Small intestine (tissue), 7 donors: ENCODE measurements around the gene SMCO1. TPM values are rescaled to one million over a fixed set of nuclear protein-coding genes. Genes with fewer than 3 reads are reported as not detected.
"Not testable (repeated sequence)": the region's sequence is repeated elsewhere in the genome, so short reads cannot be mapped to it uniquely, and the experiment has no call there.

ENCODE experiments used
- DNase-seq, 2 donors: peaks; one replicate each; pipeline versions ENCODE4 v3.0.0 to v3.0.0-alpha.2; 2013
- FAIRE-seq: peaks from 2 replicates; lab custom pipeline; 2012; peaks lifted over from hg19 to GRCh38; lab: Jason Lieb, UNC
- H3K27ac ChIP-seq, 3 donors: one replicate each; pipeline ENCODE4 v1.5.1; 2013; ENCODE audit warnings: low read length in 2 of 3, mild to moderate bottlenecking in 2 of 3, control low read depth in 1 of 3, inconsistent platforms in 1 of 3, low read depth in 1 of 3, moderate library complexity in 1 of 3
- H3K27me3 ChIP-seq, 3 donors: one replicate each; pipeline ENCODE4 v1.6.1; 2013; ENCODE audit warnings: low read length in 3 of 3, inconsistent platforms in 1 of 3; ENCODE audit not compliant: control insufficient read depth in 3 of 3, insufficient read depth in 3 of 3
- H3K36me3 ChIP-seq, 3 donors: one replicate each; pipeline ENCODE4 v1.6.1; 2013; ENCODE audit warnings: low read length in 3 of 3, inconsistent platforms in 1 of 3, low read depth in 1 of 3, mild to moderate bottlenecking in 1 of 3, moderate library complexity in 1 of 3; ENCODE audit not compliant: control insufficient read depth in 3 of 3, insufficient read depth in 2 of 3
- H3K4me1 ChIP-seq, 3 donors: one replicate each; pipeline ENCODE4 v1.6.1; 2013; ENCODE audit warnings: low read length in 2 of 3, inconsistent platforms in 1 of 3, low read depth in 1 of 3, mild to moderate bottlenecking in 1 of 3, moderate library complexity in 1 of 3; ENCODE audit not compliant: control insufficient read depth in 3 of 3, insufficient read depth in 2 of 3
- H3K4me3 ChIP-seq, 3 donors: one replicate each; pipeline ENCODE4 v1.5.1; 2013; ENCODE audit warnings: low read length in 3 of 3, control low read depth in 1 of 3, inconsistent platforms in 1 of 3, low read depth in 1 of 3, mild to moderate bottlenecking in 1 of 3, moderate library complexity in 1 of 3
- H3K9me3 ChIP-seq, 2 donors: one replicate each; pipeline ENCODE4 v1.6.1; 2013; ENCODE audit warnings: low read depth in 1 of 2, low read length in 1 of 2; ENCODE audit not compliant: control insufficient read depth in 2 of 2, insufficient read depth in 1 of 2
- WGBS, 3 donors: extraction: QIAGEN DNeasy Blood & Tissue Kit; methylation state at CpG; one replicate each; pipeline ENCODE4 v1.1.7; 2013; 5-methylcytosine and 5-hydroxymethylcytosine counted together
- polyA plus RNA-seq, 4 donors: library from polyadenylated mRNA; stranded (reverse) in 3 of 4; unstranded in 1 of 4; fragments of 200-250 nt in 3 of 4; fragments of 120-200 nt in 1 of 4; gene quantifications; one replicate each; pipeline versions ENCODE4 v1.2.1 to v1.2.3, GENCODE V29; 2013
- donor health status: healthy with polysubstance abuse.
- donor health status: control.
- donor health status: control.
- donor health status: Bipolar disorder and iron deficiency.
- donor health status: healthy.

Gene SMCO1
- polyA plus RNA-seq, 4 donors, result not detected

DNA sequence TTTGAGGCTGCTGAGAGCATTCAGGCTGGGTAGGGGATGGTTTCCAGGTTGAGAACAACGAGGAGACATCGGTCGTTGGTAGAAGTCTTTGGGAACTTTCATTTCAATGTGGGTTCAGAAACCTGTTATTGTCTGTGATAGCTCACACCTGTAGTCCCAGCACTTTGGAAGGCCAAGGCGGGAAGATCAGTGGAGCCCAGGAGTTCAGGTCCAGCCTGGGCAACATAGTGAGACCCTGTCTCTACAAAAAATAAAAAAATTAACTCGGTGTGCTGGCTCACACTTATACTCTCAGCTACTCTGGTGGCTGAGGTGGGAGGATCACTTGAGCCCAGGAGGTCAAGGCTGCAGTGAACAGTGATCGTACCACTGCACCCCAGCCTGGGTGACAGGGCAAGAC, 10.6 kb downstream of the SMCO1 start:
- Histone ChIP-seq H3K36me3 (peaks cover 0 to 6% (median 0%) of the 10 kb centered on the region in 3 donors), H3K4me3 (no peak overlapping the region), H3K4me1 (peaks cover 0 to 4% (median 3%) of the 10 kb centered on the region in 3 donors), H3K9me3 (peaks cover 0 to 16% of the 10 kb centered on the region in 2 donors), H3K27ac (peak overlapping the region in 1 of 3 donors; percentile 88), H3K27me3 (no peaks in the 10 kb centered on the region)
- FAIRE-seq (no peak), DNase-seq (no peak)
- 94 to 96% (median 96%) methylated on average over 6 of the region's 6 CpGs for WGBS, 3 donors

DNA sequence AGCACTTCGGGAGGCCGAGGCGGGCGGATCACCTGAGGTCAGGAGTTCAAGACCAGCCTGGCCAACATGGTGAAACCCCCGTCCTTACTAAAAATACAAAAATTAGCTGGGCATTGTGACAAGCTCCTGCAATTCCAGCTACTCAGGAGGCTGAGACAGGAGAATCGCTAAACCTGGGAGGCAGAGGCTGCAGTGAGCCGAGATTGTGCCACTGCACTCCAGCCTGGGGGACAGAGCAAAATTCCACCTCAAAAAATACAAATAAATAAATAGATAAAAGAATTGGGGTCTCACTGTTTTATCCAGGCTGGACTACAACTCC, 11.1 kb downstream of the SMCO1 start:
- H3K27me3 ChIP-seq, H3K4me1 ChIP-seq, H3K36me3 ChIP-seq, FAIRE-seq, DNase-seq: not testable (repeated sequence)
- Histone ChIP-seq H3K27ac (peak overlapping the region; percentile 47 to 95 (median 88)), H3K9me3 (peaks cover 0 to 14% of the 10 kb centered on the region in 2 donors), H3K4me3 (peak overlapping the region; percentile 20 to 93 (median 87))
- 23 to 28% (median 24%) methylated on average over 7 of the region's 7 CpGs for WGBS, 3 donors

DNA sequence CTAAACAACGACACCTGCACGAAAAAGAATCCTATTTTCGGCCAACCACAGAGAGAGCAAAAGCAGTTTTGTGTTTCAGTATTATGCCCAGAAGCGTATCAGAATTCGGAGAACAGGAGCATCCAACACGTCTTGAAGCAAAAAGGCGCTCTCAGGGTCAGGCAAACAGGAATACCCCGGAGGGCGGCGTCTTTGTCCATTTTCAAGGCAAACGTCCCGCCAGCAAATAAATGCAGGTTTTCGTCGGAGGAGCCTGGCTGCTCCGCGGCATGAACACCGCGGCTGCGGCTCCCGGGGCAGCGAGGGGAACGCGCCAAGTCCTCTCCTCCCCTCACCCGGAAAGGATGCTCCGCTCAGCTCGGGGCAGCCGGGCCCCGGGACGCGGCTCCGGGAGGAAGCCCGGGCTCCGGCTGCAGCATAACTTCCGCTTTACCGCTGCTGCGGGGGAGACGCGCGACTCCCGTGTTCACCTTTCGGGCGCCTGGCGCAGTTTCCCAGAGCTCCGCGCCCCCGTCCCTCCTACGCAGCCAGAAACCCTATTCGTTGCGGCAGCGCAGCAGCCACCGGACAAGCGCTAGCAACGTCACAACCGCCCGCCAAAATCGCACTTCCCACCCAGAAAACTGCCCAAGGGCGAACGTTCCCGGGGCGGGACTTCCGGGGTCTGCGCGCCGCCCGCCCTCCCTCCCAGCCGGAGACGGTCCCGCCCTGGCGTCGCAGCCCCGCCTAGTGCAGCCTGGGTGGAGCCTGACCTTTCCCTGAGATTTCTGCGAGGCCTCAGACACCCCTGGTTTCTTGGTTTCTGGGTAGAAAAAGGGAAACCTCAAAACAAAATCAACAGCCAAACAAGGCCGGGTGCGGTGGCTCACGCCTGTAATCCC, 11.7 kb downstream of the SMCO1 start, which contains the start of gene RNF168:
RNF168 (minus strand) TSS at position 573 of the 881 bp plus-strand sequence. CDS start 595 bp downstream, outside the sequence.
- Histone ChIP-seq H3K4me1 (peaks cover 0 to 8% (median 3%) of the 10 kb centered on the region in 3 donors), H3K36me3 (peaks cover 0 to 9% (median 0%) of the 10 kb centered on the region in 3 donors), H3K4me3 (peak within 1 kb of the TSS; percentile 61 to 93 (median 87)), H3K9me3 (peaks cover 0 to 14% of the 10 kb centered on the region in 2 donors), H3K27ac (peak within 1 kb of the TSS; percentile 88 to 95 (median 88)), H3K27me3 (no peaks in the 10 kb centered on the region)
- no peak for FAIRE-seq
- WGBS, 3 donors, result 0% methylated on average over 70 to 75 of the region's 75 CpGs
- peak; percentile 88 to 96 for DNase-seq

DNA sequence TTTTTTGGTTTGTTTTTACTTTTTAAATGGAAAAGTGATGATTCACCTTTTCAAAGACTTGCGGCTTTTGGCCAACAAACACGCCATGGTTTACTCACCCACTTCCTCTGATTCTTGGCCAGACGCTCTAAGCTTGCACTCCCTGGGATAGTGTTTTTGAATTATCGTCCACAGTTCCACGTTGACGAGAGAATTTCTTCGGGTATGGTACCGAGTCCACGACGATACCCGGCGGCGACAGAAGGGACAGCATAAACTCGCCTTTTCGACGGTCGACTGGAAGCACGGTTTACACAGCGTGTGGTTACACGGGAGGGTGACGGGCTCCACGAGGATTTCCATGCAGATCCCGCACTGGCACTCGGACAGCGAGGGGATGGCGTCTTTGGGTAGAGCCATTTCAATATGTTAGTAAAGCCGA, 12.4 kb downstream of the SMCO1 start:
- H3K4me3 ChIP-seq, result peak overlapping the region; percentile 61 to 93 (median 87)
- FAIRE-seq, result no peak

DNA sequence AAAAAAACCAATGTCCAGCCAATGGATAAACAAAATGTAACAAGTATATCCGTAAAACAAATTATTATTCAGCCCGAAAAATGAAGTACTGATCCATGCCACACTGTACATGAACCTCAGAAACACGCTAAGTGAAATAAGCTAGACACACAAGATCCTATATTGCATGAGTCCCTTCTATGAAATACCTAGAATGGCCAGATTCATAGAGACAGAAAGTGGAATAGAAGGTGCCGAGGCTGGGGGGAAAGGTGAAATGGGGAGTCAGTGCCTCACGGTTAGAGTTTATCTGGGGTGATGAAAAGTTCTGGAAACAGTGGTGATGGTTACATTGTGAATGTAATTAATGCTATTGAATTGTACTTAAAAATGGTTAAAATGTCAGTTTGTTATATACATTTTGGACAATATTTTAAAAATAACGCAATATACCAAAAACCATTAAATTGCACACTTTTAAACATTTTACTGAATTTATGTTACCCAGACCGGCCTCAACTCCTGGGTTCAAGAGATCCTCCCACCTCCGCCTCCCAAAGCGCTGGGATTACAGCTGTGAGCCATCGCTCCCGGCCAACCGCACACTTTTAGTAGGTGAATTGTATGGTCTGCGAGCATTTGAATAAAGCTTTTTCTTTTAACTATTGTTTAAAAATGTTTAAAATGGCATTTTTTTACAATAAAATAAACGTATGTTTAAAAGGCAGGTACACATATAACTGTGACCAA, 13.7 kb downstream of the SMCO1 start:
- Histone ChIP-seq H3K4me3 (peak overlapping the region; percentile 47 to 93 (median 87)), H3K36me3 (peaks cover 0 to 7% (median 0%) of the 10 kb centered on the region in 3 donors), H3K27me3 (no peaks in the 10 kb centered on the region), H3K9me3 (peaks cover 0 to 3% of the 10 kb centered on the region in 2 donors), H3K4me1 (peaks cover 0 to 8% (median 3%) of the 10 kb centered on the region in 3 donors), H3K27ac (no peak overlapping the region)
- 4% methylated on average over 14 of the region's 14 CpGs for WGBS, 3 donors
- no peak for FAIRE-seq
- DNase-seq, result peak; percentile 16 to 27

More for the DNA sequence above, 12.4 kb downstream of the SMCO1 start:
- 0 to 1% (median 0%) methylated on average over 27 of the region's 27 CpGs for WGBS, 3 donors
- Histone ChIP-seq H3K27me3 (no peaks in the 10 kb centered on the region), H3K27ac (peak overlapping the region; percentile 88 to 95 (median 88)), H3K4me1 (peaks cover 0 to 8% (median 3%) of the 10 kb centered on the region in 3 donors), H3K9me3 (peaks cover 0 to 11% of the 10 kb centered on the region in 2 donors), H3K36me3 (peaks cover 0 to 9% (median 0%) of the 10 kb centered on the region in 3 donors)
- peak; percentile 57 to 67 for DNase-seq

DNA sequence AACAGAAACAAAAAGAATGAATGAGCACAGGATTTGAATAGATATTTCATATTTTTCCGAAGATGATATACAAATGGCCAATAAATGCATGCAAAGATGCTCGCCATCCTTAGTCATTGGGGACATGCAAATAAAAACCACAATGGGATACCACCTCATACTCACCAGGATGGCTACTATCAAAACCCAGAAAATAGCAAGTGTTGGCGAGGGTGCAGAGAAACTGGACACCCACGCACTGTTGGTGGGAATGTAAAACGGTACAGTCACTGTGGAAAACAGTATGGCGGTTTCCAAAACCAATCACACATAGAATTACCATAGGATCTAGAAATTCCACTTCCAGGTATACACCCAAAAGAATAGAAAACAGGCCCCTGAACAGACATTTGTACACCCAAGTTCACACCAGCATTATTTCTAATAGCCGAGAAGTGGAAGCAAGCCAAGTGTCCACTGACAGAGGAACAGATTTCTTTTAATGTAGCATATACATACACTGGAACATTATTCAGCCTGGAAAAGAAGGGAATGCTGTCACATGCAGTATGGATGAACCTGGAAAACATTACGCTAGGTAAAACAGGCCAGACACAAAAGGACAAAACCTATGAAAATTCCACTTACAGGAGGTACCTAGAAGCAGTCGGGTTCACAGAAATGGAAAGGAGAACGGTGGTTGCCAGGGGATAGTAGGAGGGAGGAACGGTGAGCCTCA, 15.2 kb downstream of the SMCO1 start:
- DNase-seq (peak in 1 of 2 donors; percentile 10), FAIRE-seq (no peak)
- H3K27ac ChIP-seq, result no peak overlapping the region
- 63 to 73% (median 67%) methylated on average over 11 of the region's 11 CpGs for WGBS, 3 donors
- H3K36me3 ChIP-seq, result peaks cover 0 to 7% (median 2%) of the 10 kb centered on the region in 3 donors
- no peaks in the 10 kb centered on the region for H3K9me3 ChIP-seq
- H3K27me3 ChIP-seq, result no peaks in the 10 kb centered on the region
- peak overlapping the region in 2 of 3 donors; percentile 87 to 93 for H3K4me3 ChIP-seq
- peaks cover 0 to 8% (median 3%) of the 10 kb centered on the region in 3 donors for H3K4me1 ChIP-seq

DNA sequence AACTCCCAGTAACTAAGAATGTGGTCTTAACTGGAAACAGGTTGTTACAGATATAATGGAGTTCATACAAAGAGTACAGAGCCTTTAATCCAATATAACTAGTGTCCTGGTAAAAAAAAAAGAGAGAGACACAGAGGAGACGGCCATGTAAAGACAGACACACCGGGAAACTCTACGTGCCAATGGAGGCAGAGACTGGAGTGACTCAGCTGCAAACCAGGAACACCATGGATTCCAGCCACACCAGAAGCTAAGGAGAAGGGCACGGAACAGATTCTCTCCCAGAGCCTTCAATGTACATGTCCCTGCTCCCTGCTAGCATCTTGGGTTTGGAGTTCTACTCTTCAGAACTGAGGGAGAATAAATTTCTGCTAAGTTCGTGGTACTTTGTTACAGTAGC, 16.1 kb downstream of the SMCO1 start:
- 78 to 86% (median 85%) methylated on average over 5 of the region's 5 CpGs for WGBS, 3 donors
- no peaks in the 10 kb centered on the region for H3K27me3 ChIP-seq
- FAIRE-seq, result no peak
- peaks cover 0 to 8% (median 3%) of the 10 kb centered on the region in 3 donors for H3K4me1 ChIP-seq
- H3K9me3 ChIP-seq, result no peaks in the 10 kb centered on the region
- no peak overlapping the region for H3K4me3 ChIP-seq
- no peak for DNase-seq
- H3K36me3 ChIP-seq, result peaks cover 0 to 11% (median 2%) of the 10 kb centered on the region in 3 donors
- no peak overlapping the region for H3K27ac ChIP-seq
